Stimulated activated CD8-positive, alpha-beta memory T cell treated with anti-CD3 and anti-CD28 coated beads, Interleukin-7, amount 100 ng/mL, for 1 hour (primary cell): ENCODE results near the gene ZNF771.
"Not testable (repeated sequence)": the region's sequence is repeated elsewhere in the genome, so short reads cannot be mapped to it uniquely, and the experiment has no call there.

Source experiments
- DNase-seq, 2 donors: peaks; one replicate each; pipeline ENCODE4 v3.0.0-alpha.2; 2020; ENCODE audit warnings: low read depth in 2 of 2

The ZNF771 gene

GRCh38 chr16:30430428-30430970 is 23.1 kb downstream of the ZNF771 start:
- DNase-seq, result no peak

- no peak for DNase-seq
Observed at GRCh38 chr16:30434852-30435251, 27.4 kb downstream of the ZNF771 start.

DNA sequence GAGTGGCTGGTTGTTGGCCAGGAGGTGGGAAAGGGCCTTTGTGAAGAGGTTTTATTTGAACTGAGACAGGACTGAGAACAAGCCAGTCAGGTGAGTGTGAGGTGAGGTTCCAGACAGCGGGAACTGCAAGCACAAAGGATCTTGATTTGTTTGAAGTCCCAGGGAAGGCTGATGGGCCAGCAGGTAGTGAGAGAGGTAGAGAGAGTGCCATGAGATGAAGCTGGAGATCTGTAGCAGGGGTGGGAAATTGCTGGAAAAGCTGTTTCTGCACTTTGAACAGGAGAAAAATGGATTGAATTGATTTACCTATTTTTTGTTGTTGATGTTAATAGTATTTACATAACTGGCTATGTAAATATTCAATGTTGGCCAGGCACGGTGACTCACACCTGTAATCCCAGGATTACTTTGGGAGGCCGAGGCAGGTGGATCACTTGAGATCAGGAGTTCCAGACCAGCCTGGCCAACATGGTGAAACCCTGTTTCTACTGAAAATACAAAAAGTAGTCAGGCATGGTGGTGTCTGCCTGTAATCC is 30.2 kb downstream of the ZNF771 start:
- DNase-seq, result no peak

DNA sequence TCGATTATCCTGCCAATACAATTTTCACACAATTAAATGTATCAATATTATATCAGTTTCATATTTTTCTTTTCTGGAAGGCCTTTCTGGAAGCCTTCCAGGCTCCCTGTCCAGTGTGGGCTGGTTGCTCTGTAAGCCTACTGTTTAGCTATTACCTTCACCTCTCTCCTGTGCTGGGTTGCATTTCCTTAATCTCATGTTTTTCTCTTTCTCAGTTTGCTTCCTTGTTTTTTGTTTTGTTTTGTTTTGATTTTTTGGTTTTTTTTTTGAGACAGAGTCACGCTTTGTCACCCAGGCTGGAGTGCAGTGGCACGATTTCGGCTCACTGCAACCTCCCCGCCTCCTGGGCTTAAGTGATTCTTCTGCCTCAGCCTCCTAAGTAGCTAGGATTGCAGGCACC is 31.4 kb downstream of the ZNF771 start:
- DNase-seq, result no peak

- DNase-seq, result no peak
Observed at GRCh38 chr16:30439720-30440348, 32.4 kb downstream of the ZNF771 start.

- DNase-seq, result no peak
Observed at GRCh38 chr16:30443631-30444030, 36.2 kb downstream of the ZNF771 start.

- no peak for DNase-seq
Observed at GRCh38 chr16:30444231-30445148, 37.1 kb downstream of the ZNF771 start.

GRCh38 chr16:30445149-30445407 is 37.7 kb downstream of the ZNF771 start:
- no peak for DNase-seq

GRCh38 chr16:30445408-30446202 is 38.2 kb downstream of the ZNF771 start, which contains the start of gene SEPHS2:
TSS of gene SEPHS2 (minus strand) at chr16:30445874. CDS start at chr16:30445727, 147 bp downstream.
- DNase-seq, result peak; percentile 92

- DNase-seq, result no peak
Observed at GRCh38 chr16:30446203-30446595, 38.8 kb downstream of the ZNF771 start.

- no peak for DNase-seq
Observed at GRCh38 chr16:30447512-30448226, 40.3 kb downstream of the ZNF771 start.

GRCh38 chr16:30449116-30449435 is 41.7 kb downstream of the ZNF771 start:
- DNase-seq, result no peak

DNA sequence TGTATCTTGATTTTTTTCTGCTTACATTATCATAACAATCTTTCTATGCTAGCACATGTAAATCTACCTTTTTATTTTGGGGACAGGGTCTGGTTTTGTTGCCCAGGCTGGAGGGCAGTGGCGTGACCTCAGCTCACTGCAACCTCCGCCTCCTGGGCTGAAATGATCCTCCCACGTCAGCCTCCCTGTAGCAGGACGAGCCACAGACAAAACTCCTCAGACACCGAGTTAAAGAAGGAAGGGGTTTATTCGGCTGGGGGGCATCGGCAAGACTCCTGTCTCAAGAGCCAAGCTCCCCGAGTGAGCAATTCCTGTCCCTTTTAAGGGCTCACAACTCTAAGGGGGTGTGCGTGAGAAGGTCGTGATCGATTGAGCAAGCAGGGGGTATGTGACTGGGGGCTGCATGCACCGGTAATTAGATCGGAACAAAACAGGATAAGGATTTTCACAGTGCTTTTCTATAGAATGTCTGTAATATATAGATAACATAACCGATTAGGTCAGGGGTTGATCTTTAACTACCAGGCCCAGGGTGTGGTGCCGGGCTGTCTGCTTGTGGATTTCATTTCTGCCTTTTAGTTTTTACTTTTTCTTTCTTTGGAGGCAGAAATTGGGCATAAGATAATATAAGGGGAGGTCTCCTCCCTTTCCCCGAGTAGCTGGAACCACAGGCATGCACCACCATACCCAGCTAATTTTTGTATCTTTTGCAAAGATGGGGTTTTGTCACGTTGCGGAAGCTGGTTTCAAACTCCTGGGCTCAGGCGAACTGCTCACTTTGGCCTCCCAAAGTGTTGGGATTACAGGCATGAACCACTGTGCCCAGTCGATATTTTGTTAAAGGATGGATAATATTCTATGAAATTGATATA is 45.5 kb downstream of the ZNF771 start:
- DNase-seq, result not testable (repeated sequence)

DNA sequence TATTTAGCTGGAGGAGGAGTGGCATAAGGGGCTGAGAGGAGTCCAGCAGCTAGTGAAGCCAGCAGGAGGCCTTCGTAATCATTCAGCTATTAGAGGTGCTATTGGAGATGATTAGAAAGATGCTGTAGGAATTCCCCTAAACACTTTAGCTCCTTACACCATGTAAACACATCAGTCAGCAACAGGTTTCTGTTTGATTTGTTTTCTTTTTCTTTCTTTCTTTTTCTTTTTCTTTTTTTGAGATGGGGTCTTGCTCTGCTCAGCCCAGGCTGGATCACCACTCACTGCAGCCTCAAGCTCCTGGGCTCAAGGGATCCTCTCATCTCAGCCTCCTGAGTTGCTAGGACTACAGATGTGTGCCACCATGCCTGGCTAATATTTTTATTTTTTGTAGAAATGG is 48.9 kb downstream of the ZNF771 start:
- no peak for DNase-seq

- no peak for DNase-seq
Observed at GRCh38 chr16:30457256-30457655, 49.9 kb downstream of the ZNF771 start.

- DNase-seq, result no peak
Observed at GRCh38 chr16:30457743-30458560, 50.5 kb downstream of the ZNF771 start.

- DNase-seq, result peak; percentile 43 to 52
Observed at GRCh38 chr16:30458561-30459394, 51.4 kb downstream of the ZNF771 start.

DNA sequence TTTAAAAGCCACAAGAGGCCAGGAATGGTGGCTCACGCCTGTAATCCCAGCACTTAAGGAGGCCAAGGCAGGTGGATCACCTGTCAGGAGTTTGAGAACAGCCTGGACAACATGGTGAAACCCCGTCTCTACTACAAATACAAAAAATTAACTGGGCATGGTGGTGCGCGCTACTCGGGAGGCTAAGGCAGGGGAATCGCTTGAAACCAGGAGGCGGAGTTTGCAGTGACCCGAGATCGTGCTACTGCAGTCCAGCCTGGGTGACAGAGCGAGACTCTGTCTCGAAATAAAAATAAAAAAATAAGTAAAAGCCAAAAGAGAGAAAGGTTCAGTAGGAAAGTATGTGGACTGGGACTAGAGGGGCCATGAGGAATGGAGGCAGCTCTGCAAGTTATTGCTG is 52.0 kb downstream of the ZNF771 start:
- DNase-seq, result no peak

- not testable (repeated sequence) for DNase-seq
Observed at GRCh38 chr16:30461426-30461825, 54.0 kb downstream of the ZNF771 start.
